Stimulated activated CD4-positive, alpha-beta T cell treated with anti-CD3 and anti-CD28 coated beads, Interleukin-4, amount 100 ng/mL, for 1 hour (primary cell): ENCODE results near the gene TNS3.

Experiments used
- DNase-seq: peaks from one replicate; pipeline ENCODE4 v3.0.0-alpha.2; 2020

The TNS3 gene

DNA sequence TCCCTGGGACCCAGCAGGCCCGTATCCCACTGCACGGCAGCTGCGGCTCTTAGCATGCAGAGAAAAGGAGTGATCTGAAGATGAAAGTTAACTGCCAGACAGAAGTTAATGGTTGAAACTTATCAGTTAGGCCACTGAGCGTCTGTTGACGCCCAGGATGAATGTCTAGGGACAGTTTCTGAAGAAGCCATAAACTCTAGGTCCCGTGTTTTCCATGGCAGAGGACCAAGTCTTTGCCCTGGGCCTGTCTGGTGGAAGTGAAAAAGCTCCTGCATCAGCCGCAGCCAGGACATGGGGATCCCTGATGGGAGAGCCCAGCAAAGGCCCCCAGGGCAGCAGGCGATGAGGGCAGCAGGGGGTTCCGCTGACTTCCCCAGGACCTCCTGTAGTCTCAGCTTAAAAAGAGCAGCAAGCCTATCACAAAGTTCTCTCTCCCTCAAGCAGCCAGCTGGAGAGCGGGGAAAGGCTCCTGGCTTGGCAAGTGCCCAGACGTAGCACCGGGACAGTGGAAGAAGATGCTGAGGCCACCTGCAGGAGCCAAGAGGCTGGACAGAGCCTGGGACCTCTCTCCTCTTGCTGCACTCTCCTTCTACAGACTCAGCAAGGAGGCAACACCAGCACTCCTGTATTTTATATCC, 79.6 kb downstream of the TNS3 start:
- DNase-seq: no peak

DNA sequence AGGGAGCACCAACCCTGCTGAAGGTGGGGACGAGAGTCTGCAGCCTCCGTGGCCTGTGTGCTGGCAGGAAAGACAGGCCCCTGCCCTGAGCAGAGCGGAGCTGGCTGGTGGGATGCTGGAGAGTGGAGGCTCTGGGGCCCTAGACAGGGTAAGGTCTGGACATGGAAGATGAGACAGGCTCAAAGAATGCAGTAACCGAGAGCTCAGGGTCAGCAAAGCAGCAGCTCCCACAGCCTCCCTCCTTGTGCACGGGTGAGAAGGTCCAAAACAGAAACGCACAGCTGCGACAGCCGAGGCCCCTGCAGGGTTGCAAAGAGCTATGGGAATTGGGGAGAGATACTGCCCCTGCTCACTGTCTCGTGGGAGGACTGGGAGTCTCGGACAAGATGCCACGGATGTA, 80.5 kb downstream of the TNS3 start:
- no peak for DNase-seq

DNA sequence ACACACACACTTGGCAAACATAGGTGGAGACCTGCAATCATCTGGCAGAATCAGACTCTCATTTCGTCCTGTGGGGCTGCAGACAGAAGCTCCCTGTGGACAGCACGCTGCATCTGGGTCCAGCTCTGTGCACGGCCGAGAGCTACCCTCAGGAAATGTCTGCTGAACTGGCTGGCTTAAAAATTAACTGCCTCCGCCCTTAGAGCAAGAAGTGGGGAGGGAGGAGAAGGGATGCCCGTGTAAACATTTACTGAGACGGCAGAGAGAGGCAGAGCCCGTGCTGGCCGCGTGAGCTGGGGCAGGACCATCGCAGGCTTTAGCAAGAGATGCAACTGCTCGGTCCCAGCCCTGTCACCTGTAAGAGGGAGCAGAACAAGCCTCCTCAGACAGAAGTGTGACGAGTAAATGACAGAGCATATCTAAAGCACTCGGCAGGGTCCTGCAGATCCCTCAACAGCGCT, 81.8 kb downstream of the TNS3 start:
- DNase-seq: no peak

DNA sequence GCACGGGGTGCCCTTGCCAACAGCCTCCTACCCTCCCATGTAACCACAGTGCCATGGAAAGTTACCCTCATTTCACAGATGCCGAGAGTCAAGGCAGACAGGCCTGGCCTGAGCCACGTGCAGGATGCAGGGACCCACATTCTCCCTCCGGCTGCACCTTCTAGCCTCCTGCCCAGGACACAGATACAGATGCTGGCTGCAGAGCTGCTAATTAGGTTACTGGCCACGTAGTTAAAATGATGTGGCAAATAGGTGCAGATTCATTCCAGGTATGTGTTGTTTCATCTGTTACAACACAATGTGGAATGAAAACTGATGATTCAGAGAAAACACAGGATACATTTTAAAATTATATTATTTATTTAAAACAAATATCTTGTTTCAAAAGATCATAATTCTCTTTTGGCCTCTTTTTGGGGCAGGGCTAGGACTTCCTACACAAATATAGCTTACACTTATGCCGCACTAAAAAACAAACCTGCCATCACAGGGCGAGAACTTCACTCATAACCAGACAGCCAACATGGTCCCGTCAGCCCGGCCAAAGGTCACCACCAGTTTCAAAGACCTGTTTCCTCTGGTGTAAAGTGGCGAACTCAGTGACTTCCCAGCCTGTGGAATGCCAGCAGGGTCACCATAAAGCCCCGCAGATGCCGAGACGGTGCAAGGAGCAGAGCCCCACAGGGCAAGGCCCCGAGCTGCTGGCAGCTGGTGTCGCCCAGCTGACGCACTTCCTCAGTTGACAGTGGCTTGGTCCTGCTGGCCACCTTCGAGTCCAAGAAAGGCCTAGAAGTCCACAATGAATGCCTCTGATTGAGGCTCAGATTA, 83.5 kb downstream of the TNS3 start:
- DNase-seq: no peak

DNA sequence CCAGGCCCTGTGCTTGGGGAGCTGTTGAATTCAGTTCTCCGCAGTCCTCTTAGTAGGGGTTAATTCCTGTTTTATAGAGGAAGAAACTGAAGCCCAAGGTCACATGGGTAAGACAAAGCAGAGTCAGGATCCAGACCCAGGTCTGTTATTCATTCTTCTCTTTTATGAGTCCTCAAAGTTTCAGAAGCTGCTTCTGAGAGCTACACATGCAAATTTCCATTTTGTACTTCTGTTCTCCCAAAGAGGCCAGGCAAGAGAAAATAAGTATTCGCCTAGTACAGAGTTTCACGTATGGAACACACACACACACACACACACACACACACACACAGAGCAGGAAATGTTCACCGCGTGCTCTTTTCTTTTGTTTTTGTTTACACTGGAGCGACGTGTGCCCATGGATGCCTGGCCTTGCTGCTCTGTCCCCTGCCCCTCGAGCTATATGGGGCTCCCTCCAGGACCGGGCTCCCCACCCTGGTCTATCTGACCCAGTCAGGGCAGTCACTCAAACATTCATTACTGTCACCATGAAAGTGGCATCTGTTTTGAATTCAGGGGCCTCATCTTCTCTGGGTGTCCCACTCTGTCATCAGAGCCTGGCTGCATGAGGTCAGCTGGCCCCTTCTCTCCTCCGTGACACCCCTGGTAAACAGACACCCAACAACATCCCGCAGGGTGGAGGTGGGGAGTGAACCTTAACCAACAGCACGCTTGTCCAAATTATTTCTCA, 84.4 kb downstream of the TNS3 start:
- DNase-seq: no peak

DNA sequence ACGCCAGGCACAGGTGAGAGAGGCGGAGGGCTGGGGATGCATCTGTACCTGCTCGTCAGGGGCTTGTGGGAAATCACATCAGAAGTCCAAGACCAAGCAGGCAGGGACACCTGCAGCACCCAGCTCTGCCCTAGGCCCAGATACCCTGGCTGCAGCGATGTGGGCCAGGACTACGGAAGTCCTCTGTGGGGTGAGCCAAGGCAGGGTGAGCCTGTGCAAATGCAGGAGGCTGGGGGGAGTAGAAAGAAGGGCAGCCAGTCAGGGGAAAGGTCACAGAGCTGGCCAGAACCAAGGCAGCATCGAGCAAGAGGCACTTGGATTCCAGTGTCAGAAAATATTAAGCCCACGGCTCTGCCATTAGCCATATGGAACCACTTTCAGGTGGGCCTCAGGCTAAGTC, 85.2 kb downstream of the TNS3 start:
- no peak for DNase-seq

DNA sequence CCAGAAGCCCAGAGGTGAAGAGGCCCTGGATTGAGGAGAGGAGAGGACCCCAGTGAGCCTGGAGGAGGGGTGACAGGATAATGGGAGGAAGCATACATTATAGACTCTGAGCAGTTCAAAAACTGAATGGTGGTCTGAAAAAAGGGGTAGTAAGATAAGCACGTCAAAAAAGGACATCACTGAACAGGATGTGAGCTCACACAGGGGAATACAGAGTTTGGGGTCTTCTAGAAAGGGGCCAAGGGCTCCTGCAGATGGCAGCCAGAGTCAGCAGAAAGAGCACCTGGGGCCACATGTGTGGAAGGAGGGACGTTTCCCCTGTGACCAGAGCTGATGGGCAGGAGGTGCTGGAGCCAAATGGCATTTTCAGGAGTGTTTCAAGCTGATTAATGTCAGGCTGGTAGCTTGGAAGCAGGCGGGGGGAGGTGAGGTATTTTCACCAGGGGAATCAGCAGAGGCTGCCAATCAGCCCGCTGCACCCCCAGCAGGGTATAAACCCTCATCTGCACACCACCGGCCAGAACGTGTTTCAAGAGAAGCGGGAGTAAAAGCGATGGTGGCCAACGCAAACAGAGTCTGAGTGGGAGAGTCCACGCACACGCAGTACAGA, 85.8 kb downstream of the TNS3 start:
- DNase-seq: no peak

DNA sequence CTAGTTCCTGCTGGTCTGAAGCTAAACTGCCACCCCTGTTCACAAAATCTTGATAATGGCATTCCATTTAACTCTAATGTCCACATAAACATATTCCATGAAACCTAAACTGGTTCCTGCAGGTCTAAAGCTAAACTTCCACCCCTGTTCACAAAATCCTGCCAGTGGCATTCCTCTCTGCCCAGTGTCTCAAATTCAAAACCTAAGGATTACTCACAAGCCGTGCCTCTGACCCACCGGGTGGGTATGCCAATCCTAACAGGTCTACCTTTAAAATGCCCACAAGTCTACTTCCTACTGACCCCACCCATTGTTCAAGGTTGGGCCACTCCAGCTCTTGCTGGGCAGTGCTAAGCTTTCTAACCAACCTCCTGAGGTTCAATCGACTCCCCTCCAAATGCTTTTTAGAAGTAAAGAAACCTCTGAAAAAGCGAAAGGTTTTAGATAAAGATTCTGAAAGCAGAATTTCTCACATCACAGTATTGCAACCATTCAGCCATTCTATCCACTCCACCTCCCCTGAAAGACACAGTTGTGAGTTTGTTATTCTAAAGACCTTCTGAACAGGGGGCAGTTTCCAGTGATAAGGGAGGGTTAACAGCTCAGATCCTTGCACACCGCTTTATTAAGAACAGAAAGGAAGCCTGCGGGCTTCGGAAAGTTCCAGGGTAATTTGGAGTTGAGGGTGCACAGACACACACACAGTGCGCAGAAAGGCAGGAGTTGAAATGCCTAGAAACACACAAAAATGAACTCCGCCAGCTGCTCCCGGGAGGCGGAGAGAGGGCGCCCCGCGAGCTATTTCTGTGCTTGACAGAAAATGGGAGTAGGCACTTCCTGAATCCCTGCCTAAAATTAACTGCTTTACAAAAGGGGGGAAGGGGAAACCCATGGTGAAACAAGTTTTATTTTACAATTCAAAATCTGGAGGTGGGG, 87.7 kb downstream of the TNS3 start:
- no peak for DNase-seq

DNA sequence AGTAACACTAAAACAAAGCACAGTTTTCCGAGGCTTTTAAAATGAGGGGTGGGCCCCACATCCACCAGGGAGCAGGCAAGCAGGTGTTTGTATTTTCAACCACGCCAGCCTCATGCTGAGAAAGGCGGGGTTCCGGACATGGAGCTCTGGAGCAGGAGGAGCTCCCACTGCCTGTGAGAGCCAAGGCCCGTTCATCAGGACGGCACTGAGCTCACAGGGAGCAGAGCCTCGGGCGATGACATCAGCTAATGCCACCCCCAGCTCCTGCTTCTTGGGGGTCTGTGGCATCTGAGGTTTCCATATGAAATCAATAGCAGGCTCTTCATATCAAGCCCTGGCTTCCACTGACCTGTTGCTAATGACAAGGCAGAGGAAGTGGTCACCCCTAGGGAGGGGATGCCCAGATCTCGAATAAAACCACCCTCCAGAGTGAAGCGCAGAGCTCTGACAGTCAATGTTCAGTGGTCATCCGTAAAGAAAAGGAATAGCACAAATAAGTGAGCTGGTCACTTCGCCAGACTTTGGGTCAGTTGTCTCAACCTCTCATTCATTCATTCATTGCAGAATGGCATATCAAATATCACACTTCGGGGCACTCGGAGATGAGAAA, 89.1 kb downstream of the TNS3 start:
- DNase-seq: no peak

DNA sequence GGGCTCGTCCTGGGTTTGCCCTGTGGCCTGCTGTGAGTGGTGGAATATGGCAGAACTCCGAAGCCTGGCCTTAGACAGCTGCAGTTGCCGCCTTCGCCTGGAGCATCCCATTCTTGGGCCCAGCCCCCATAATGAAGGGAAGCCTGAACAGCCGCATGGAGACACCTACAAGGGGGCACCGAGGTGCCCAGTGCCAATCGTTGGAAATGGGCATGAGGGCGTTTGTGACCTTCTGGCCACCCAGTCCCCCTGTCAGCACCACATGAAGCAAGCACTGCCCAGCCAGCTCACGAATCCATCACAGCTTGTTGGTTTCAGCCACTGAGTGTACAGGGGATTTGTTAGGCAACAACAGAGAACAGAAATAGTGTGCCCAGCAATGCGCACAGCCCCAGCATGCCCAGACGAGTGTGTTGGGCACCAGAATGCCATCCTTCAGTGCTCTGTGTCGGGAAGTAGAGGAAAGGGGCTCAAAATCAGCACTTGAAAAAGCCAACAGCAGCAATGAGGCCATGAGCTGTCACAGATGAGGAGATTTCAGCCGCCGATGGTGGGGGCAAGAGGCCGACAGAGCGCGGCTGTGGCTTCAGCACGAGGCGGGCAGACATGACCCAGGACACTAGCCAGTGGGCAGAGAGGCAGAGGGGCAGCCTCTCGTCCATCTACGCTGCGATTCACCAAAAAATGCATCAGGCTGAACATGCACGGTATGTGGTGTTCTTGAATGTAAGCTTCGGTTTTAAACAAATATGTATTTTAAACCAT, 91.2 kb downstream of the TNS3 start:
- no peak for DNase-seq

DNA sequence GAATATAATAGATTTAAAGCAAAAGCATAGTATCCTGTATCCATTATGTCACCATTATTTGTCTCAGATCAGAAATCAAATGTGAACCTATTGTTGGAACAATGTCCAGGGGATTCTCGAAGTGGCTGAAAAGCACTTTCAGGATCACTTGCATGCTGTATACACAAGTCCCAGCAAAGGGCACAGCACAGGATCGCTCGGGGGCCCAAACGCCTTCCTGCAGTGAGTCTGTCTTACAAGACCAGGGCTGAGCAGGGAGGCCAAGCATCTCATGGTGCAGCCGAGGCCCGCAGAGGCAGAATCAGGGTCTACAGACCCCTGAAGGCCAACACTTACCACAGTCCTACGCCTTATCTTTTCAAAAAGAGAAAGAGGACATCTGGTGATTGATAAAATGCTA, 92.3 kb downstream of the TNS3 start:
- no peak for DNase-seq

DNA sequence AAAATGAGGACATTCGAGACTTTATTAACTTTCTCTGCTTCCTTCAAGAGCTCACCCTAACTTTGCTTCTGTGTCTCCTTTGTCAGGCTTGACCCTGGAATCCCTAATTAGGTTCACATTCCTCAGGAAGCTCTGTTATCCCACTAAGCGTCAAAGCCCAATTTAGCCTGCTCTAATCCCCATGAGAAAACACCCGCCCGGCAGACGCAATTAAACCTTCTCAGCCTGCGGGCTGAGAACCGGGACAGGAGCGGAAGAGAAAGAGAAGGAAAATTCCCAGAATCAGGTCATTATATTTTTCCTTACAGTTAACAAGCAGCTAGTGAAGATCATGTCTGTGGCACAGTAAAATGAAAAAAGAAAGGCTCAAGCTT, 93.0 kb downstream of the TNS3 start:
- no peak for DNase-seq

DNA sequence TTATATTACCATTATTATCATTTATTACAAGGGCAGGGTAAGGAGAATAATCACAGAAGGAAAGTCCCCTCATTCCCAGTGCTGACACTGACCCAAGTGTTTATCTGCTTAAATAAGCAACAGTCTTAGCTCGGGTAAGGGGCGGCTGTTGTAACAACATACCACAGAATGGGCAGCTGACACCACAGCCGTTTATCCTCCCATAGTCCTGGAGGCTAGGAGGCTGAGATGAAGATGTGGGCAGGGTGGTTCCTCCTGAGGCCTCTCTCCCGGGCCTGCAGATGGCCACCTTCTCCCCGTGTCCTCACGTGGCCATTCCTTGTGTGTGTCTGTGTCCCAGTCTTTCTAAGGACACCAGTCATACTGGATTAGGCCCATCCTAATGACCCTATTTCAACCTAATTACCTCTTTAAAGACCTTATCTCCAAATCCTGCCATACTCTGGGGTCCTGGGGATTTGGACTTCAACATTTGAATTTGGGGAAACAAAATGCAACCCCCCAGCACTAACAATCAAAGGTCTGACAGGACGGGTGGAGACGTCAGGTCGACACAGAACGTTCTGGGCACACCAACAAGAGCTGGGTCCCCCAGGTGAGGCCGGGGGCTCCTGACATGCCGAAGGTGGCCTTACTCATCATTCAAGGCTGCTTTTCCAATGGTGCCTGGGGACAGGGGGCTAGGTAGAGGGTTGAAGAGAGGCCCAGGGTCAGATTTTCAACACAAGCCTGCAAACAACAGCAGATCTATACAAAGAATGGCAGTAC, 93.5 kb downstream of the TNS3 start:
- DNase-seq: no peak

DNA sequence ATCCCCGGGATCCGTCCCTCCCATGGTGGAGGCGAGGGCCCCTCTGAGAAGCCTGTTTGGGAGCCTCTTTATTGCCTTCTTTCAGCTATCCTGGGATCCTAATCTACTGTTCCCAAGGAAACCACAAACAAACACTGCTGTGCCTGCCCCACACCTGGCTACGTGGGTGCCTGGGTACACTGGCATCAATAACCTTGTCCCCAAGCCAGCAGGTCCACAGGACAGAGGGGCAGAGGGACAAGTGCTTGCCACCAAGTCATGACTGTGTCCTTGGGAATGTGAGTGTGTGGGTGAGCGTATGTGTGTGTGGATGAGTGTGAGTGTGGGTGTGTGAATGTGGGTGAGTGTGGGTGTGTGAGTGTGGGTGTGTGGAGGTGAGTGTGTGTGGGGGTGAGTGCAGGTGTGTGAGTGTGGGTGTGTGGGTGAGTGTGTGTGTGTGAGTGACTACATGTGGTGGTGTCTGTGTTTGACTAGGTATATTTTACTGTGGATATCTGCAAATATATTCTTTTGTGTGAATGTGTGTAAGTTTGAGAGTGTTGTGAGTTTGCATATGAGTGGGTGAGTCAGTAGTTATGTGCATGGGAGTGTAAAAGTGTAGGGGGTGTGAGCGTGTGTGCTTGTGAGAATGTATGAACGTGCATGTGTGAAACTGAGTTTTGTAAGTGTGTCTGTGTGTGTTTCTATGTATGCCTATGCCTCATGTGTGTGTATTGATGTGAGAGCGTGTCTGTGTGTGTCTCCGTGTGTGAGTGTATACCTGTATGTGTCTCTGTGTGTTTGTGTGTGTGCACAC, 96.1 kb downstream of the TNS3 start:
- DNase-seq: no peak

DNA sequence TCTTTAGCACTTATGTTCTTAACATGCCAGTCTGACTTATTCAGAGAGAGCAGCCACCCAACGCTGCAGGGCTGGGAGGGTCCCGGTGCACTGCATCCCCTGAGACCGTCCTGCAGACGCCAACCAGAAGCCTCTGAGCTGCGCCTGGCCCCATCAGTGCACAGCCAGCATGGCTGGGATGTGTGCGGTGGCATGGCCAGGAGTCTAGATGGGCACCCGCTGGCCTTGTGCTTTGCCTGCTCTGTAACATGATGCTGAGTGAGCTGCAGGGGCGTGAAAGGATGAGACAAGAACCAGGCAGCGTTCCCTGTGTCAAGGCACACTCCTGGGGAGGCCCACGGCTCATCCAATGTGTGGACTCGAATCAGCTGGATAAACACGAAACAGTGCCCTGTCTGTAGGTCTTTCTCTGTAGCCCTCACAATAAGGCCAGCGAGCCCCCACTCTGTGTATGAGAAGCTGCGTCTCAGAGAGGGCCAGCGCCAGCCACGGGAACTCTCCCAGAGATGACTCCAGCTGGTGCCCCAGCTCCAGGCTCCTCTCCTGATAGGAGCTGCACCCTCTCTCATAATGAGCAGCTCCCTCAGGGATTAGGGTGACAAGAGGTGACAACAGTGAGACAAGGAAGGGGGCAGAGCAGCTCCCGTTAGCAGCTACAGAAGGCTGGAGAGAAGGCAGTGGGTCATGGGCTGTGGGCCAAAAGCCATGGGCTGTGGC, 96.8 kb downstream of the TNS3 start:
- DNase-seq: no peak

DNA sequence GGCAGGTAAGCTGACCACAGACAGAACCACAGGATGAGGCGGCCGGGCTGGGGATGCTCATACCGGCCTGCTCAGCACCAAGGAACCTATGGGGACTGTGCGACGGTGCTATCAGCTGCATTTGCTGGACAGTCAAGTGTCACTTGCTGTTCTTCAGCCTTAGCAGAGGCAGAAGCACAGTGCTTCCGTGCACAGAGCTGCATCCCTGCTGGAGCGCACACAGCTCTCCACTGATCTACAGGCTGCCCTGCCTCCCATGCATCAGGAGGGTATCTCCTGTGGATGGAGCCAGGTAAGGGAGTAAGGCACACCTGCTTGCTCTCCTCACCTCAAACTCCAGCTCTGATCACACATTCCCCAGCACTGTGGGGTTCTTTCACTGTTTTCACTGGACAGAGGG, 97.5 kb downstream of the TNS3 start:
- DNase-seq: no peak

DNA sequence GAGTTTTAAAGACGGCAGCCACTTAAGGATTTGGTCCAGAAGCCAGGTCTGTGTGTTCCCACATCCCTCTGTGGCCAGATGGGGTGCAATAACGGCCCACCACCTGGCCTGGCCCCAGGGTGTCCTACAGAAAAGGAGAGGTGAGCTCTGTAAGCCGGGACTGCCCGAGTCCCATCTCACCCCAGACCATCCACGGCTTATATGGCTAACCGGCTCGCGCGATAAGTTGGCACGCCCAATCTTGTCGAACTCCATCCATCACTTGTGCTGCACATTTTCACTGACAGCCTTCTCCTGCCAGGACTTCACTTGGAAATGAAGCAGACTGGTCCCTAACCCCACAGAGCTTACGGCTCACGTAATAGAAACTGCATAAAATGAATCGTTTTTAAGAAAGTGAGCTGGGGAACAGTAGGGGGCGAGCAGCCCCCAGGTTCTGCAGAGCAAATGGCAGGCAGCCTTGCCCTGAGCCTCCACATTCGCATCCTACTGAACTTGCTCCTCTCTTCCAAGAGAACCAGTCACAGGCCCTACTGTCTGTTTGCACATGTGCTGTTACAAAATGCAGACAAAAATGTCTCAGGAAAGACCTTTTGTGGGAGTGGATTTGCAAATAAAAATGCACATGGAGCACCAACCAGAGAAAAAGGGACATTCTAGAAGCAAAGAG, 98.2 kb downstream of the TNS3 start:
- DNase-seq: no peak
